RWPE1 (cell line): ENCODE results near the gene ZNF26.
"Not testable (repeated sequence)": the region's sequence is repeated elsewhere in the genome, so short reads cannot be mapped to it uniquely, and the experiment has no call there.

Experiments used
- CTCF ChIA-PET: fragments of 350-600 bp; sonication (Branson Sonifier 250); formaldehyde crosslinking; extraction: SDS; loops from one replicate; lab custom pipeline; 2021; lab: Yijun Ruan, JAX
- POLR2A ChIA-PET: fragments of 400-600 bp; formaldehyde crosslinking; extraction: SDS; loops from one replicate; lab custom pipeline; 2020; ENCODE audit warnings: antibody characterized with exemption; ENCODE audit not compliant: low non-redundant PET; lab: Yijun Ruan, JAX
- DNase-seq: peaks from one replicate; pipeline ENCODE4 v3.0.0; 2012; ENCODE audit warnings: low spot score
- H3K27ac ChIP-seq: fragments of 450-650 bp; 2 replicates; pipeline ENCODE4 v1.5.1; 2017
- TF ChIP-seq, protein P1 (sequence below): fragments of 450-650 bp; conservative IDR thresholded peaks from 2 replicates; pipeline ENCODE4 v1.5.1; 2017; ENCODE audit warnings: low read depth, mild to moderate bottlenecking

Gene ZNF26

DNA sequence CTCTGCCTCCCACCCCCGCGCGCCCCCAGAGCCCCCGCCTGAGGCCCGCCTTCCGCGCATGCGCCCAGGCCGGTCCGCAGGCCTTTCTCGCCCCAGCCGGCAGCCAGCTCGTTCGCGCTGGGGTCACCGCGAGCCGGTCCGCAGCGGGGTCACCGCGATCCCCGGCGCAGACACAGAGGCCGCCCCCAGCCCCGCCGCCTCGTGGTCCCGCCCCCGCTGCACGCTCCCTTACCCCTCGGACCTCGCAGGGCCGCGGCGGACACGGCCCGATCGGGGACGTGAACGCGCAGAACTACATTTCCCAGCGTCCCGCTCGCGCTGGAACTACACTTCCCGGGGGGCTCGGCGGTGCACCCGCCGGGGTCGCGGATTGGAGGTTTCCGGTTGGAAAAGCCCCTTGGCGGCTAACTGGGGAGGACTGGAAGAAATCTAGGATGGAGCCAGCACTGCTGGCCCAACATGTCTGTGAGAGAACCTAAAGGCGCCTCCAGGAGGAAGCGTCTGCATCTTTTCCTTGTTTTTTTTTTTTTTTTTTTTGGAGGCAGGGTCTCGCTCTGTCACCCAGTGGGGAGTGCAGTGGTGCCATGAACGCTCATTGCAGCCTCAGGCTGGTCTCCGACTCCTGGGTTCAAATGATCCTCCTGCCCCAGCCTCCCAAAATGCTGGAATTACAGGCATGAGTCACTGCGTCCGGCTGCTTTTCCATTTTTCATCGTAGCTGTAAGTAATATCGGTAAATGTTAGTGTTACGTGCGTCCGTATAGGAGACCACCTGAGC lies 30.0 kb upstream of the ZNF26 start, which contains the start of gene ZNF605:
TSS of gene ZNF605 (minus strand) at position 296 of the 778 bp plus-strand sequence. CDS start 10,671 bp downstream, outside the sequence.
- CTCF ChIA-PET: no interaction called here
- TF ChIP-seq, protein P1, sequence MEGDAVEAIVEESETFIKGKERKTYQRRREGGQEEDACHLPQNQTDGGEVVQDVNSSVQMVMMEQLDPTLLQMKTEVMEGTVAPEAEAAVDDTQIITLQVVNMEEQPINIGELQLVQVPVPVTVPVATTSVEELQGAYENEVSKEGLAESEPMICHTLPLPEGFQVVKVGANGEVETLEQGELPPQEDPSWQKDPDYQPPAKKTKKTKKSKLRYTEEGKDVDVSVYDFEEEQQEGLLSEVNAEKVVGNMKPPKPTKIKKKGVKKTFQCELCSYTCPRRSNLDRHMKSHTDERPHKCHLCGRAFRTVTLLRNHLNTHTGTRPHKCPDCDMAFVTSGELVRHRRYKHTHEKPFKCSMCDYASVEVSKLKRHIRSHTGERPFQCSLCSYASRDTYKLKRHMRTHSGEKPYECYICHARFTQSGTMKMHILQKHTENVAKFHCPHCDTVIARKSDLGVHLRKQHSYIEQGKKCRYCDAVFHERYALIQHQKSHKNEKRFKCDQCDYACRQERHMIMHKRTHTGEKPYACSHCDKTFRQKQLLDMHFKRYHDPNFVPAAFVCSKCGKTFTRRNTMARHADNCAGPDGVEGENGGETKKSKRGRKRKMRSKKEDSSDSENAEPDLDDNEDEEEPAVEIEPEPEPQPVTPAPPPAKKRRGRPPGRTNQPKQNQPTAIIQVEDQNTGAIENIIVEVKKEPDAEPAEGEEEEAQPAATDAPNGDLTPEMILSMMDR: no peak
- POLR2A ChIA-PET: no interaction called here
- DNase-seq: peak; percentile 88
- H3K27ac ChIP-seq: peak within 1 kb of the TSS; percentile 87

DNA sequence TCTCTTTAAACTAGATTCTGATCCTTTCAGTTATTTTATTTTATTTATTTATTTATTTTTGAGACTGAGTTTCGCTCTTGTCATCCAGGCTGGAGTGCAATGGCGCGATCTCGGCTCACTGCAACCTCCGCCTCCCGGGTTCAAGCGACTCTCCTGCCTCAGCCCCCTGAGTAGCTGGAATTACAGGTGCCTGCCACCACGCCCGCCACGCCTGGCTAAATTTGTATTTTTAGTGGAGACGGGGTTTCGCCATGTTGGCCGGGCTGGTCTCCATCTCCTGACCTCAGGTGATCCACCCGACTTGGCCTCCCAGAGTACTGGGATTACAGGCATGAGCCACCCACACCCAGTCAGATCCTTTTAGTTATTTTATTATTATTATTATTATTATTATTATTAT lies 24.4 kb upstream of the ZNF26 start:
- POLR2A ChIA-PET, DNase-seq, CTCF ChIA-PET, H3K27ac ChIP-seq: not testable (repeated sequence)

DNA sequence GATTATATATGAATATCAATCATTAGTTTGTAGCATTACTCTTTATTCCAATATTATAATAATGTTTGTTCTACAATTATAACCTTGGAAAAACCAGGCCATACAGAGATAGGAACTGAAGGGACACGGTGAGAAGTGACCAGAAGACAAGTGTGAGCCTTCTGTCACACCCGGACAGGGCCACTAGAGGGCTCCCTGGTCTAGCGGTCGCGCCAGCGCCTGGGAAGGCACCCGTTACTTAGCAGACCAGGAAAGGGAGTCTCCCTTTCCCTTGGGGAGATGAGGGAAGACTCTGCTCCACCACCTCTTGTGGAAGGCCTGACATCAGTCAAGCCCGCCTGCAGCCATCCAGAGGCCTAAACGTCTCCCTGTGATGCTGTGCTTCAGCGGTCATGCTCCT lies 22.2 kb upstream of the ZNF26 start:
- CTCF ChIA-PET, H3K27ac ChIP-seq, POLR2A ChIA-PET, DNase-seq: not testable (repeated sequence)

DNA sequence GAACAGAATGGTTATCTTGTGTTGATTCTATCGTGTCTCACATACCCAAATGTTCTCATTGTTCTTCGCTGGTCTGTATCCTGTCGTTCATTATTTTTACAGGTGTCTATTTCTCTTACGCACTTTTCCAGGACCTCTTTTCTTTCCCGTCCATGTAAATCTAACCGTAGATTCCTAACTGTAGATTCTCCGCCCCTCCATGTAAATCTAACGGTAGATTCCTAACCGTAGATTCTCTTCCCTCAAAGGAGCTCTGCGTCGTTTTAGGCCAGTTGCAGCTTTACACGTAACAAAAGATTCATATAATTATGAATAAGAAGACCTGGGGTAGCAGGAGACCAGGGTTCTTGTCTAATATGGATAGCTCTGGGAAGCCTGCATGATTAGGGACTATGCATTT lies 20.4 kb upstream of the ZNF26 start:
- CTCF ChIA-PET: no interaction called here
- TF ChIP-seq, protein P1: no peak
- H3K27ac ChIP-seq: no peak overlapping the region
- POLR2A ChIA-PET: no interaction called here
- no peak for DNase-seq

DNA sequence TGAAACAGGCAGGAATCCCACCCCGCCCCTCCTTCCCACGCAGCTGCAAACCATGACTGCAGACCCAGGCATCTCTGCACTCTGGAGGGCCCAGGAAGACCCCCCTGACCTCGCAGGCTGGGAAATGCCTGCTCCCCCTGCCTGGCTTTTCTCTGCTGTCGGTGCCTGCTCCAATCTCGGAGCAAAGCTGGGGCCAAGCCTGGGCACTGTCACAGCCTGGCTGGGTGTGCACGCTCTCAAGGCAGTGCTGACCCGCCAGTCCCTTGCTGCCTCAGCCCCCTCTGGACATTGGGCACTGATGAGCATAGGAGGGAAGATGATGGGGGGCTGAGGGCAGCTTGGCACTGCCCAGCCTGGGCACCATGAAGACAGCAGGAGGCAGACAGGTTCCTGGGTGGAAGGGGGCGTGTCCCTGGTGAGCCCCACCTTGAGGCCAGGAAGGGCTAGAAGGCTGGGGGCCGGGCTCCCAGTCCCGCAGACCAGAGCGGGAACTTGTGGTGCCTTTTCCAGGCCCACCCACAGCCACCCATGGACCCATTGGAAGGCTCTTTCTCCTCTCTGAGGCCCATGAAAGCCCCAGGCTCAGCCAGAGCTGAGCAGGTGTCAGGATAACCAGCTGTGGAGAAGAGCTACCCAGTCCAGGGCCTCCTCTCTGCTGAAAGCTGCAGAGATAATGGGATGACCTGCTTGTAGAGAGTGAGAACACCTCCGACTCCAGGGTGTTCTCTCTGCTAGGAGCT lies 19.3 kb upstream of the ZNF26 start:
- ChIA-PET POLR2A (no interaction called here), CTCF (no interaction called here)
- no peak for DNase-seq

DNA sequence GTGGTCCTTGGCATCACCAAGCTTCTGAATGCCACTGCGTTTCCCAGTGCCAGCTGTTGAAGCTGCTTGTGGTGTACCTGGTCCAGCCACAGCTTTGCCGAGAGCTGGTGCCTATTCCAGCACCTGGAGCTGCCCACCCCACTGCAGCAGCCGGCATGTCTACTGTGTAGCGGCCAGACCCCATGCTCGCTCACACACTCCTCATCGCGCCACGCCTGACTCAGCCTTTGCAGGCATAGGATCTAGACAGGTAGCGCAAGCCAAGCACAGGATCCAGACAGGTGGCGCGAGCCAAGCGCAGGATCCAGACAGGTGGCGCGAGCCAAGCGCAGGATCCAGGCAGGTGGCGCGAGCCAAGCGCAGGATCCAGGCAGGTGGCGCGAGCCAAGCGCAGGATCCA lies 18.4 kb upstream of the ZNF26 start:
- TF ChIP-seq, protein P1: no peak
- no peak for DNase-seq
- POLR2A ChIA-PET: no interaction called here
- CTCF ChIA-PET: no interaction called here
- H3K27ac ChIP-seq: no peak overlapping the region

More for the DNA sequence above, 19.3 kb upstream of the ZNF26 start:
- TF ChIP-seq, protein P1: no peak
- no peak overlapping the region for H3K27ac ChIP-seq

DNA sequence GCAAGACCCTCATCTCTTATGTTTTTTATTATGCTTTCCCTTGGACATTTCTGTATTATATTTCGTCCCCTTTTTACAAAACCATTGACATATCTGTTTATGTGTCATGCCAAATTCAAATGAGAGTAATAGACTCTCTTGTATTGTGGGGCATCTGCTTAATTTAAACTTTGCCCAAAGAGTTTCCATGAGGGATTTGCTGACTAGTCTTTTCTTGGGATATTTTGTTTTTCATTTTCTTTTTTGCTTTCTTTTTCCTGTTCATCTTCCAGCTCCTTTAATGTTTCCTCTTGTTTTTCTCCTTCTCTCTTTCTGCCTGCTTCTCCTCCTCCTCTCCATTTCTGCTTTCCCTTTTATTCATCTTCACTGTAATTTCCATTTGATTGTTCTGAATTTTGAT lies 13.8 kb upstream of the ZNF26 start:
- H3K27ac ChIP-seq: no peak overlapping the region
- TF ChIP-seq, protein P1: no peak
- CTCF ChIA-PET: no interaction called here
- no peak for DNase-seq
- POLR2A ChIA-PET: no interaction called here

DNA sequence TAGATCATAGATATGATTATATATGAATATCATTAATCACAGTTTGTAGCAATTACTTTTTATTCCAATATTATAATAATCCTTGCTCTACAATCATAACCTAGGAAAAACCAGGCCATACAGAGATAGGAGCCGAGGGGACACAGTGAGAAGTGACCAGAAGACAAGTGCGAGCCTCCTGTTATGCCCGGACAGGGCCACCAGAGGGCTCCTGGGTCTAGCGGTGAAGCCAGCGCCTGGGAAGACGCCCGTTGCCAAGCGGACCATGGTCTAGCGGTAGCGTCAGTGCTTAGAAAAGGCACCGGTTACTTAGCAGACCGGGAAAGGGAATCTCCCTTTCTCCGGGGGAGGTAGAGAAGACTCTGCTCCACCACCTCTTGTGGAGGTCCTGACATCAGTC lies 9.3 kb upstream of the ZNF26 start:
- POLR2A ChIA-PET: not testable (repeated sequence)

More for the DNA sequence above, 9.3 kb upstream of the ZNF26 start:
- DNase-seq, H3K27ac ChIP-seq, CTCF ChIA-PET: not testable (repeated sequence)
